Measurements from ENCODE around the gene MTUS2. TPM values are rescaled to one million over a fixed set of nuclear protein-coding genes. Genes with fewer than 3 reads are reported as not detected.

Gene MTUS2
- total RNA-seq, 1 donor from 2014 or later = 4.1 TPM

GRCh38 chr13:29161676-29162075 is 341.5 kb downstream of the MTUS2 start:
- Mint-ChIP-seq H3K4me3 (no peak overlapping the region), H3K9me3 (no peaks in the 10 kb centered on the region), H3K4me1 (ENCODE audit: unreplicated experiment) (peaks cover 4% of the 10 kb centered on the region)

GRCh38 chr13:29162638-29163235 is 342.6 kb downstream of the MTUS2 start:
- Mint-ChIP-seq H3K36me3 (no peaks in the 10 kb centered on the region), H3K4me1 (ENCODE audit: unreplicated experiment) (peaks cover 4% of the 10 kb centered on the region), H3K27ac (peak overlapping the region; percentile 35), H3K9me3 (no peaks in the 10 kb centered on the region), H3K4me3 (no peak overlapping the region), H3K27me3 (no peaks in the 10 kb centered on the region)
- TF ChIP-seq CTCF (conservative IDR thresholded peaks at IDR 0.05) = no peak
- DNase-seq (ENCODE audit: extremely low spot score, unreplicated experiment) = no peak

More at GRCh38 chr13:29161676-29162075, 341.5 kb downstream of the MTUS2 start:
- Mint-ChIP-seq H3K27ac (no peak overlapping the region), H3K36me3 (no peaks in the 10 kb centered on the region), H3K27me3 (peaks cover under 1% of the 10 kb centered on the region)
- TF ChIP-seq CTCF (conservative IDR thresholded peaks at IDR 0.05) = no peak
- no peak for DNase-seq (ENCODE audit: extremely low spot score, unreplicated experiment)

- no peaks in the 10 kb centered on the region for H3K36me3 Mint-ChIP-seq
- DNase-seq (ENCODE audit: extremely low spot score, unreplicated experiment) = no peak
- peaks cover 4% of the 10 kb centered on the region for H3K4me1 Mint-ChIP-seq (ENCODE audit: unreplicated experiment)
- no peak overlapping the region for H3K4me3 Mint-ChIP-seq
- H3K27me3 Mint-ChIP-seq = no peaks in the 10 kb centered on the region
- no peak for TF ChIP-seq CTCF (conservative IDR thresholded peaks at IDR 0.05)
- H3K27ac Mint-ChIP-seq = no peak overlapping the region
- no peaks in the 10 kb centered on the region for H3K9me3 Mint-ChIP-seq
Observed at GRCh38 chr13:29164116-29164515, 344.0 kb downstream of the MTUS2 start.

GRCh38 chr13:29165216-29165615 is 345.1 kb downstream of the MTUS2 start:
- Mint-ChIP-seq H3K4me1 (ENCODE audit: unreplicated experiment) (peaks cover 4% of the 10 kb centered on the region), H3K27ac (no peak overlapping the region), H3K4me3 (no peak overlapping the region), H3K27me3 (peaks cover 3% of the 10 kb centered on the region), H3K9me3 (no peaks in the 10 kb centered on the region), H3K36me3 (no peaks in the 10 kb centered on the region)
- no peak for TF ChIP-seq CTCF (conservative IDR thresholded peaks at IDR 0.05)
- no peak for DNase-seq (ENCODE audit: extremely low spot score, unreplicated experiment)

GRCh38 chr13:29165840-29166239 is 345.7 kb downstream of the MTUS2 start:
- TF ChIP-seq CTCF (conservative IDR thresholded peaks at IDR 0.05) = no peak
- Mint-ChIP-seq H3K36me3 (no peaks in the 10 kb centered on the region), H3K27ac (no peak overlapping the region), H3K4me1 (ENCODE audit: unreplicated experiment) (peaks cover 9% of the 10 kb centered on the region), H3K27me3 (peaks cover 3% of the 10 kb centered on the region), H3K9me3 (no peaks in the 10 kb centered on the region), H3K4me3 (no peak overlapping the region)
- no peak for DNase-seq (ENCODE audit: extremely low spot score, unreplicated experiment)
